Heart right ventricle (tissue), 16 donors: ENCODE data around the gene GNG13. TPM values are rescaled to one million over a fixed set of nuclear protein-coding genes. Genes with fewer than 3 reads are reported as not detected.

Source experiments
- ATAC-seq, 8 donors: fragments of 200-7000 bp; cut with Tn5 transposase; one replicate each; pipeline ENCODE4 v1.9.1; 2020; ENCODE audit warnings: mild to moderate bottlenecking in 8 of 8, moderate library complexity in 8 of 8, moderate number of reproducible peaks in 1 of 8
- DNase-seq, 2 donors: peaks; one replicate each; pipeline ENCODE4 v3.0.0-alpha.2; 2020
- H3K27ac ChIP-seq, 10 donors: fragments of 200-600 bp; sonication (generic) in 2 of 10; one replicate each; pipeline versions ENCODE4 v1.5.0 to v1.8.0; 2020 to 2022; ENCODE audit warnings: mild to moderate bottlenecking in 3 of 10
- H3K27me3 ChIP-seq, 7 donors: fragments of 200-600 bp; one replicate each; pipeline ENCODE4 v1.8.0; 2021 to 2022; ENCODE audit warnings: mild to moderate bottlenecking in 2 of 7
- H3K36me3 ChIP-seq, 9 donors: fragments of 200-600 bp; sonication (generic) in 1 of 9; one replicate each; pipeline versions ENCODE4 v1.5.0 to v1.8.0; 2020 to 2022; ENCODE audit warnings: mild to moderate bottlenecking in 2 of 9
- H3K4me1 ChIP-seq, 9 donors: fragments of 200-600 bp; sonication (generic) in 1 of 9; one replicate each; pipeline versions ENCODE4 v1.5.0 to v1.8.0; 2020 to 2022; ENCODE audit warnings: mild to moderate bottlenecking in 4 of 9
- H3K4me3 ChIP-seq, 10 donors: fragments of 200-600 bp; sonication (generic) in 2 of 10; one replicate each; pipeline versions ENCODE4 v1.5.0 to v1.8.0; 2020 to 2022; ENCODE audit warnings: mild to moderate bottlenecking in 7 of 10, moderate library complexity in 2 of 10
- H3K9me3 ChIP-seq, 11 donors: fragments of 200-600 bp in 10 of 11; sonication (generic) in 2 of 11; one replicate each; pipeline versions ENCODE4 v1.5.0 to v1.8.0; 2013 to 2022; ENCODE audit warnings: mild to moderate bottlenecking in 2 of 11, control low read depth in 1 of 11, moderate library complexity in 1 of 11
- CTCF ChIP-seq, 9 donors: fragments of 200-600 bp; sonication (generic) in 2 of 9; IDR thresholded peaks; one replicate each; pipeline versions ENCODE4 v1.5.0 to v1.8.0; 2021 to 2022; ENCODE audit warnings: antibody characterized with exemption in 9 of 9, mild to moderate bottlenecking in 5 of 9, moderate library complexity in 1 of 9
- WGBS, 2 donors: extraction: QIAGEN DNeasy Blood & Tissue Kit; methylation state at CpG; one replicate each; pipeline ENCODE4 v1.1.7; 2013; ENCODE audit warnings: inconsistent platforms in 1 of 2; 5-methylcytosine and 5-hydroxymethylcytosine counted together
- intact Hi-C, 10 donors: fragments of 100-400 bp; cut with DNase I; formaldehyde crosslinking; loops; one replicate each; pipeline versions ENCODE4 v1.11.1 to v1.14.2; 2022
- polyA plus RNA-seq, 2 donors: library from polyadenylated mRNA; stranded (reverse); fragments of 200-250 nt; gene quantifications; one replicate each; pipeline ENCODE4 v1.2.3, GENCODE V29; 2013
- total RNA-seq, 10 donors: library from RNA; stranded (reverse); fragmentation: NEBNext Ultra II Directional in 3 of 10; extraction: Animal tissue kit (Norgen Biotek cat#: 25700) in 3 of 10; gene quantifications; one replicate each; pipeline versions ENCODE4 v1.2.1 to v1.2.4, GENCODE V29; 2021 to 2023
- donor health status: Arrhythmogenic right ventricular cardiomyopathy.
- donor health status: ischemic (EF 13 %, LVEDD 7.1; RV severe dilation, severe dysfunction).
- donor health status: healthy with polysubstance abuse.
- donor health status: DM: no; HTN: yes; CAD: no.
- donor health status: DM: no; HTN: no; CAD: no.
- donor health status: ischemic (EF 25% LVEDD 6.9; RV normal size, moderate dysfunction).
- donor health status: ischemic (EF 25% LVEDD 5.7; RV mildly dilated, moderate dysfunction).
- donor health status: healthy.
- donor health status: DM: yes; HTN: yes; CAD: no.
- donor health status: Ischemic cardiomyopathy.
- donor health status: ischemic (EF 35%, LVEDD 5.7; RV mildly dilated, moderate dysfunction).
- donor health status: nonischemic (EF 11% LVEDD 7.7; RV severe dilation, severe dysfunction).
- donor health status: DM: yes; HTN: yes; CAD: no.
- donor health status: PGD.
- donor health status: ischemic (EF 29% LVEDD 5.4; RV normal size, mild dysfunction).
- donor health status: nonischemic (EF 23%, LVEDD 6.1; RV moderate dilation, normal function).

GNG13 gene
- total and polyA plus RNA-seq, 12 donors, result not detected

- intact Hi-C loops, result no loop called here
- TF ChIP-seq CTCF (IDR thresholded peaks at IDR 0.05), result no peak
- H3K4me1 ChIP-seq, result peaks cover 7 to 18% (median 14%) of the 10 kb centered on the region in 9 donors
Measured at GRCh38 chr16:792221-792995, 8.1 kb downstream of the GNG13 start.

GRCh38 chr16:791131-791530 is 9.4 kb downstream of the GNG13 start:
- intact Hi-C loops, result no loop called here
- 97 to 99% methylated on average over 23 of the region's 23 CpGs for WGBS, 2 donors
- Histone ChIP-seq H3K36me3 (peaks cover 0 to 23% (median 0%) of the 10 kb centered on the region in 9 donors), H3K9me3 (no peaks in the 10 kb centered on the region), H3K4me3 (no peak overlapping the region), H3K27me3 (no peaks in the 10 kb centered on the region), H3K4me1 (peaks cover 12 to 24% (median 20%) of the 10 kb centered on the region in 9 donors), H3K27ac (no peak overlapping the region)
- ATAC-seq (no peak), DNase-seq (no peak)
- no peak for TF ChIP-seq CTCF (IDR thresholded peaks at IDR 0.05)

More at GRCh38 chr16:792221-792995, 8.1 kb downstream of the GNG13 start:
- DNase-seq (no peak), ATAC-seq (no peak)
- 91 to 94% methylated on average over 46 of the region's 46 CpGs for WGBS, 2 donors
- H3K4me3 ChIP-seq, result no peak overlapping the region
- H3K36me3 ChIP-seq, result peaks cover 0 to 17% (median 0%) of the 10 kb centered on the region in 9 donors
- H3K9me3 ChIP-seq, result no peaks in the 10 kb centered on the region
- H3K27me3 ChIP-seq, result peaks cover 0 to 9% (median 0%) of the 10 kb centered on the region in 7 donors
- H3K27ac ChIP-seq, result no peak overlapping the region

GRCh38 chr16:790086-790485 is 10.4 kb downstream of the GNG13 start:
- Histone ChIP-seq H3K27me3 (no peaks in the 10 kb centered on the region), H3K27ac (no peak overlapping the region), H3K36me3 (peaks cover 0 to 29% (median 0%) of the 10 kb centered on the region in 9 donors), H3K9me3 (no peaks in the 10 kb centered on the region), H3K4me3 (no peak overlapping the region), H3K4me1 (peaks cover 12 to 31% (median 20%) of the 10 kb centered on the region in 9 donors)
- DNase-seq (no peak), ATAC-seq (no peak)
- WGBS, 2 donors, result 95 to 97% methylated on average over 17 of the region's 17 CpGs
- intact Hi-C loops, result no loop called here
- no peak for TF ChIP-seq CTCF (IDR thresholded peaks at IDR 0.05)

GRCh38 chr16:789191-789850 is 11.2 kb downstream of the GNG13 start:
- DNase-seq (no peak), ATAC-seq (no peak)
- peak overlapping the region; percentile 76 to 98 (median 82) for H3K4me3 ChIP-seq
- peaks cover 12 to 31% (median 20%) of the 10 kb centered on the region in 9 donors for H3K4me1 ChIP-seq
- 73% methylated on average over 32 to 33 of the region's 33 CpGs for WGBS, 2 donors
- H3K27ac ChIP-seq, result peak overlapping the region in 1 of 10 donors; percentile 59
- no peaks in the 10 kb centered on the region for H3K9me3 ChIP-seq
- peaks cover 0 to 29% (median 0%) of the 10 kb centered on the region in 9 donors for H3K36me3 ChIP-seq
- no peak for TF ChIP-seq CTCF (IDR thresholded peaks at IDR 0.05)
- intact Hi-C loops, result loop anchor here in 5 of 10 donors (2.0 to 5.0 kb wide), 3 partner anchors 47 to 77 kb away; partner anchors contain the start of genes CIAO3 (in 1 of the 5) and METRN (in 1 of the 5)
- no peaks in the 10 kb centered on the region for H3K27me3 ChIP-seq
